ENCODE measurements around the gene LYZL1. TPM values are rescaled to one million over a fixed set of nuclear protein-coding genes. Genes with fewer than 3 reads are reported as not detected.

Gene LYZL1
- total and polyA plus RNA-seq, 2 of the 8 experiments (the other 6 are each of a cell fraction or from before 2014, with no cell fraction given), result not detected

GRCh38 chr10:29332761-29333148, 43.9 kb downstream of the LYZL1 start:
- Histone ChIP-seq H3K36me3 (ENCODE audit: control insufficient read depth in 2 of 4, insufficient read depth in 4 of 4, low read length in 3 of 4) (no peaks in the 10 kb centered on the region), H3K4me1 (replicated peaks in 1 of 4; ENCODE audit: control insufficient read depth in 3 of 4, insufficient read depth in 4 of 4, low read length in 3 of 4) (no peaks in the 10 kb centered on the region), H3K79me1 (ENCODE audit: low read depth, low read length) (no peaks in the 10 kb centered on the region), H2AK5ac (ENCODE audit: low read depth, low read length) (no peak overlapping the region), H4K91ac (replicated peaks; ENCODE audit: insufficient read length, low read length) (no peak overlapping the region), H2BK12ac (ENCODE audit: low read depth, low read length) (no peak overlapping the region), H2BK15ac (ENCODE audit: low read length) (no peak overlapping the region), H3K56ac (replicated peaks; ENCODE audit: insufficient read length, low read depth, low read length) (no peak overlapping the region), H3K9me3 (ENCODE audit: insufficient read depth in 2 of 2, low read depth in 1 of 2, low read length in 1 of 2) (peaks cover 5 to 7% of the 10 kb centered on the region in 2 experiments; a peak in 1 of 4 replicates), H3K23me2 (ENCODE audit: low read depth, low read length) (no peaks in the 10 kb centered on the region), H3K4me2 (ENCODE audit: insufficient read depth in 1 of 2, low read depth in 2 of 2, low read length in 2 of 2) (no peak overlapping the region), H3K14ac (ENCODE audit: insufficient read length) (no peak overlapping the region), H3K9ac (replicated peaks in 1 of 4; ENCODE audit: extremely low read depth in 1 of 4, low read depth in 3 of 4, low read length in 3 of 4) (no peak overlapping the region), H3K27ac (ENCODE audit: low read depth, low read length) (no peak overlapping the region), H2BK20ac (ENCODE audit: low read length) (no peak overlapping the region), H4K8ac (ENCODE audit: extremely low read depth, insufficient read depth, low read length) (no peak overlapping the region), H2AFZ (ENCODE audit: low read length) (no peak overlapping the region), H2BK120ac (replicated peaks; ENCODE audit: low read depth, low read length) (no peak overlapping the region), H3K18ac (ENCODE audit: extremely low read depth, low read length) (no peak overlapping the region), H2BK5ac (ENCODE audit: low read depth, low read length) (no peak overlapping the region), H3K27me3 (replicated peaks in 1 of 4; ENCODE audit: control insufficient read depth in 3 of 4, extremely low read depth in 1 of 4, insufficient read depth in 3 of 4, low read length in 3 of 4) (no peaks in the 10 kb centered on the region), H4K5ac (ENCODE audit: insufficient read length, low read depth, low read length) (no peak overlapping the region), H3K23ac (ENCODE audit: insufficient read length) (no peak overlapping the region), H3K79me2 (ENCODE audit: control insufficient read depth in 1 of 2, insufficient read depth in 2 of 2, low read length in 2 of 2) (no peaks in the 10 kb centered on the region), H3K4me3 (ENCODE audit: extremely low read depth in 1 of 4, insufficient read depth in 2 of 4, low read depth in 3 of 4, low read length in 4 of 4) (no peak overlapping the region), H4K20me1 (replicated peaks in 1 of 2; ENCODE audit: control insufficient read depth in 1 of 2, insufficient read depth in 2 of 2, low read length in 2 of 2) (no peaks in the 10 kb centered on the region), H3K4ac (replicated peaks; ENCODE audit: insufficient read length, low read depth, low read length) (no peak overlapping the region)
- ChIA-PET CTCF (ENCODE audit: partially characterized antibody) (interaction anchor here (0.7 kb wide), 1 partner anchor 124 kb away, joined by 3 read pairs; no protein-coding TSS in a partner anchor), POLR2A (ENCODE audit: partially characterized antibody) (interaction anchor here (0.6 kb wide), 1 partner anchor 26 kb away, joined by 5 read pairs; no protein-coding TSS in a partner anchor)
- 70% methylated on average over 5 of the region's 5 CpGs; no CpG with 5 or more reads in 1 of the 2 experiments for WGBS, 2 experiments (ENCODE audit: extremely low coverage in 1 of 2, insufficient coverage in 1 of 2, insufficient read length in 1 of 2, insufficient replicate concordance in 2 of 2, low coverage in 1 of 2, low lambda C conversion rate in 2 of 2, missing lambda C conversion rate in 1 of 2)
- FAIRE-seq, result no peak
- TF ChIP-seq PHF8 (conservative IDR thresholded peaks at IDR 0.05; ENCODE audit: low read depth, low read length) (no peak), TAF7 (optimal IDR thresholded peaks at IDR 0.05; ENCODE audit: borderline replicate concordance, low read depth, low read length) (no peak), NANOG (IDR thresholded peaks at IDR 0.05; ENCODE audit: insufficient read depth, low read depth, low read length, poor library complexity, severe bottlenecking) (no peak), ATF3 (IDR thresholded peaks at IDR 0.05; ENCODE audit: insufficient read depth, low read depth, low read length) (no peak), RAD21 (IDR thresholded peaks at IDR 0.05 in 1 of 2, conservative IDR thresholded peaks at IDR 0.05 in 1 of 2; ENCODE audit: low read depth in 2 of 2, low read length in 2 of 2) (no peak)
- no peak for DNase-seq (ENCODE audit: low read depth in 1 of 2, low spot score in 2 of 2)

All from H1 (cell line).